AG04449 (cell line): ENCODE data around the gene RNF14.

ENCODE experiments used
- CTCF ChIA-PET: fragments of 350-600 bp; formaldehyde crosslinking; extraction: SDS; loops from one replicate; lab custom pipeline; 2021; ENCODE audit warnings: antibody characterized with exemption; lab: Yijun Ruan, JAX
- POLR2A ChIA-PET: fragments of 400-600, 350-600 bp; formaldehyde crosslinking; extraction: SDS; loops from one replicate; lab custom pipeline; 2020; ENCODE audit warnings: antibody characterized with exemption, inconsistent platforms; lab: Yijun Ruan, JAX
- DNase-seq: peaks from one replicate; pipeline ENCODE4 v3.0.0-alpha.2; 2010; ENCODE audit warnings: low read depth, low spot score
- H3K4me3 ChIP-seq: 2 replicates; pipeline ENCODE4 v1.5.1; 2011; ENCODE audit warnings: low read depth, mild to moderate bottlenecking, control low read depth, low read length
- TF ChIP-seq, protein P1 (sequence below): IDR thresholded peaks from one replicate; pipeline ENCODE4 v1.5.1; 2011; ENCODE audit warnings: mild to moderate bottlenecking, moderate library complexity, low read length, control low read depth, inconsistent platforms; ENCODE audit not compliant: insufficient read depth; ENCODE audit errors: missing control alignments

The RNF14 gene

DNA sequence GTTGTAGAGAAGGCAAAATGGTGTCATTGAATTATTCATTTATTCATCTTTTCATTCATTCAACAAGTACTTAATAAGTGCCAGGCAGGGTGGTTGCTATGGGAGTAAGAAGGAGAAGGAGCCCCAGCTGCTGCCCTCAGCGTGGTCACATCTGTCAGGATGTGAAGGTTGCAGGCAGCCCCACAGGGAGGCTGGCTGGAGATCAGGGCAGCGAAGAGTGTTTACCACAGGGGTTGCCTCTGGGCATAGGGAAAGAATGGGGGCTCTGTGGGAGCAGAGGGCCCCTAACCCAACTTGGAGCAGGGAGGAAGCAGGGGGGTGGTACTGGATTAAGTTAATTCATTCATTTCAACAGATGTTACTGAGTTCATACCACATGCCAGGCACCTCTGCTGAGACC lies 16.9 kb upstream of the RNF14 start:
- H3K4me3 ChIP-seq: no peak overlapping the region
- no peak for DNase-seq
- TF ChIP-seq, protein P1, sequence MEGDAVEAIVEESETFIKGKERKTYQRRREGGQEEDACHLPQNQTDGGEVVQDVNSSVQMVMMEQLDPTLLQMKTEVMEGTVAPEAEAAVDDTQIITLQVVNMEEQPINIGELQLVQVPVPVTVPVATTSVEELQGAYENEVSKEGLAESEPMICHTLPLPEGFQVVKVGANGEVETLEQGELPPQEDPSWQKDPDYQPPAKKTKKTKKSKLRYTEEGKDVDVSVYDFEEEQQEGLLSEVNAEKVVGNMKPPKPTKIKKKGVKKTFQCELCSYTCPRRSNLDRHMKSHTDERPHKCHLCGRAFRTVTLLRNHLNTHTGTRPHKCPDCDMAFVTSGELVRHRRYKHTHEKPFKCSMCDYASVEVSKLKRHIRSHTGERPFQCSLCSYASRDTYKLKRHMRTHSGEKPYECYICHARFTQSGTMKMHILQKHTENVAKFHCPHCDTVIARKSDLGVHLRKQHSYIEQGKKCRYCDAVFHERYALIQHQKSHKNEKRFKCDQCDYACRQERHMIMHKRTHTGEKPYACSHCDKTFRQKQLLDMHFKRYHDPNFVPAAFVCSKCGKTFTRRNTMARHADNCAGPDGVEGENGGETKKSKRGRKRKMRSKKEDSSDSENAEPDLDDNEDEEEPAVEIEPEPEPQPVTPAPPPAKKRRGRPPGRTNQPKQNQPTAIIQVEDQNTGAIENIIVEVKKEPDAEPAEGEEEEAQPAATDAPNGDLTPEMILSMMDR: no peak
- ChIA-PET POLR2A (no interaction called here), CTCF (interaction anchor here (1.7 to 20.8 kb wide), 4 partner anchors 7 to 255 kb away, joined by 6 to 828 read pairs (median 140); partner anchors contain the start of genes PCDH12 and RNF14)

DNA sequence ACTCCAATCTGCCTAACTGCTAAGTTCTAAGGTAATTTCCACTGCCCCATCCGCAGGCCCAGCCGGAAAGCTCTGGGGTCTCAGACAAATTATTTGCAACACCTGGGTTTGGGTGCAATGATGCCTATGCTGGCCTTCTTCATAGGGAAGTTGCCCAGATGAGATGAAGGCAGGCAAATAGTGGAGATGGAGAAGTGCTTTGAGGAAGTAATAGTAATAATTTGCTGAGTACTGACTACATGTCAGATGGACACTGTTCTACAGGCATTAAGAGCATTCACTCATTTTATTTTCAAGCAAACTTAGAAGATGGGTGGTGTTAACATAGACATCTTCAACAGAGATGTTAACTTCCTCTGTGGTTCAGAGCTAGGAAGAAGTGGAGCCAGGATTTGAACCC lies 14.7 kb upstream of the RNF14 start:
- H3K4me3 ChIP-seq: no peak overlapping the region
- ChIA-PET CTCF (interaction anchor here (3.0 to 20.8 kb wide), 4 partner anchors 5 to 257 kb away, joined by 21 to 828 read pairs (median 260); partner anchors contain the start of genes PCDH12 and RNF14), POLR2A (no interaction called here)
- no peak for DNase-seq
- TF ChIP-seq, protein P1: no peak

DNA sequence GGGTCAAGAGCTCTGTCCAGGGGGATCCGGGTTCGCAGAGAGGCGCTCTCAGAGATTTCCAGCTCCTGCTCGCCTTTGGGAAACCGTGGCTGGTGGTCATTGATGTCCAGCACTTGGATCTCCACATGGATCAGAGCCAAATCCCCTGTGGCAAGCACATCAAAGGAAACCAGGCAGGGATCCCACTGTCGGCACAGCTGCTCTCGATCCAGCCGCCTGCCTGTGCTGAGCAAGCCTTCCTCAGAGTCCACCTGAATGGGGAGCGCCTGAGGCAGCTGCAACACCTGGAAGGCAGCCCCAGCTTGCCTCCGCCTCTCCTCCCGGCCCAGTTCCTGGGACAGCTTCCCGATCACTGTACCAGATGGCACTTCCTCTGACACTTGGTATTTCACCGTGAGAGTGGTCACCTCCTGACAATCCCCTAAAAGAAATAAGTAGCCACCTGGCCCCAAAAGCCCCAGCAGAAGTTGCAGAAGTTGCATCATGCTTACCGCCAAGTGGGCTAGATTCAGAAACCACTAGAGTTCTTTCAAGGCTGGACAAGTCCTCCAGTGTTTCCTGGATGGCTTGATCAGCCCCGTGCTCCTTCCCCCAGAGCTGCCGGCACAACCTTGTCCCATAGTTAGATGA lies 11.4 kb upstream of the RNF14 start:
- no peak overlapping the region for H3K4me3 ChIP-seq
- CTCF ChIA-PET: interaction anchor here (0.8 to 20.8 kb wide), 12 partner anchors 11 to 303 kb away, joined by 3 to 828 read pairs (median 7); partner anchors contain the start of genes PCDH1 and RNF14
- POLR2A ChIA-PET: interaction anchor here (1.2 kb wide), 1 partner anchor 12 kb away, joined by 3 read pairs; no protein-coding TSS in a partner anchor
- TF ChIP-seq, protein P1: no peak
- no peak for DNase-seq

DNA sequence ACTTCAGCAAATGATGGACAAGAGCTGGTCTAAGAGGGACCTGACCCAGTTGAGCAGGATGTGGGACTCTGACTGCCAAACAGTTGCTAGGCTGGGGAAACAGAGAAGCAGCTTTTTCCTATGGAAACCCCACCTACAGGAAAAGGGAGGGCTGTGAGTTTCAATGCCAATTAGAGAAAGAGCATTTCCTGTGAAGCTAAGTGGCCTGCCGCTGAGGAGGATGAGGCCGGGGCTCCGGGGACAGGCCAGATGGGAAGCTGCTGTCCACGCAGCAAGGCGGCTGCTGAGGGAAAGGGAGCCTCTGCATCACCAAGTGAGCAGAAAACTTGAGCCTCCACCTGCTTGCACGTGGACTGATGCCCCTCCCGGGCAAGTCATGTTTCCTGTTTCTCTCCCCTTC lies 10.8 kb upstream of the RNF14 start, which contains the start of gene PCDH12:
PCDH12 (minus strand) TSS at position 90 of the 400 bp plus-strand sequence. CDS start 351 bp downstream, outside the sequence.
- TF ChIP-seq, protein P1: no peak
- CTCF ChIA-PET: interaction anchor here (0.8 to 20.8 kb wide), 10 partner anchors 11 to 304 kb away, joined by 3 to 828 read pairs (median 62); partner anchors contain the start of genes PCDH1 and RNF14
- POLR2A ChIA-PET: interaction anchor here (1.2 kb wide), 1 partner anchor 12 kb away, joined by 3 read pairs; no protein-coding TSS in a partner anchor
- no peak within 1 kb of the TSS for H3K4me3 ChIP-seq
- no peak for DNase-seq

DNA sequence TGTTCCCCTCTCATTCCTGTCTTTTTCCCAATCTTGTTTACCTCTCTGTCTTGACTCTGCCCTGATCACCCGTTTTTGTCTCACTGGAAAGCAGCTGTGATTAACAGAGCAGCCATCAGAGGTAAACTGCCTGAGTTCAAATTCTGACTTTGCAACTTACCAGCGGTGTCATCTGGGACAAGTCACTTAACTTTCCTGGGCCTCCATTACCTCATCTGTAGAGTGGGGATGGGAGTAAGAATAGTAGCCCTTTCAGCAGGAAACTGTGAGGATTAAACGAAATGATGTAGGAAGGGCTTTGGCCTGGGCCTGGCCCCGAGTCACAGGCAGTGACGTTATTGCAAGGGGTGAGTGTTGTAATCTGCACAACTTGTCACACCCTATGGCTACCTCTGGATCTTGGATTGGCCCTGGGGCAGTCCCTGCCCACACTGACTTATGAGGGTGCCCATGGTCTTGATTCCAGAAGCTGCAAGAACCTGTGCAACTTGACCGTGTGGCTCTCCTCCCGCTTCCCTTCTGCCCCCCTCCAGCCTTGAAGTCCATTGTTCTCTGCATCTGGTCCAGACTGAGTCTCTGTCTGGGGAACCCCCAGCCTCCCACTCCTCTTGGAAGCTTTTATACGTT lies 10.2 kb upstream of the RNF14 start:
- CTCF ChIA-PET: interaction anchor here (0.8 to 20.8 kb wide), 12 partner anchors 11 to 305 kb away, joined by 3 to 828 read pairs (median 40); partner anchors contain the start of genes ARAP3, DELE1, PCDH1 and RNF14
- no peak for DNase-seq
- TF ChIP-seq, protein P1: no peak
- H3K4me3 ChIP-seq: no peak overlapping the region
- POLR2A ChIA-PET: interaction anchor here (1.2 kb wide), 1 partner anchor 13 kb away, joined by 3 read pairs; no protein-coding TSS in a partner anchor
